IPS DF 19.7 (cell line): Measurements from ENCODE around the gene CBLB.

Source experiments
- DNase-seq: peaks from one replicate; pipeline ENCODE4 v3.0.0-alpha.2; 2013; ENCODE audit warnings: low read depth, low spot score

The CBLB gene

DNA sequence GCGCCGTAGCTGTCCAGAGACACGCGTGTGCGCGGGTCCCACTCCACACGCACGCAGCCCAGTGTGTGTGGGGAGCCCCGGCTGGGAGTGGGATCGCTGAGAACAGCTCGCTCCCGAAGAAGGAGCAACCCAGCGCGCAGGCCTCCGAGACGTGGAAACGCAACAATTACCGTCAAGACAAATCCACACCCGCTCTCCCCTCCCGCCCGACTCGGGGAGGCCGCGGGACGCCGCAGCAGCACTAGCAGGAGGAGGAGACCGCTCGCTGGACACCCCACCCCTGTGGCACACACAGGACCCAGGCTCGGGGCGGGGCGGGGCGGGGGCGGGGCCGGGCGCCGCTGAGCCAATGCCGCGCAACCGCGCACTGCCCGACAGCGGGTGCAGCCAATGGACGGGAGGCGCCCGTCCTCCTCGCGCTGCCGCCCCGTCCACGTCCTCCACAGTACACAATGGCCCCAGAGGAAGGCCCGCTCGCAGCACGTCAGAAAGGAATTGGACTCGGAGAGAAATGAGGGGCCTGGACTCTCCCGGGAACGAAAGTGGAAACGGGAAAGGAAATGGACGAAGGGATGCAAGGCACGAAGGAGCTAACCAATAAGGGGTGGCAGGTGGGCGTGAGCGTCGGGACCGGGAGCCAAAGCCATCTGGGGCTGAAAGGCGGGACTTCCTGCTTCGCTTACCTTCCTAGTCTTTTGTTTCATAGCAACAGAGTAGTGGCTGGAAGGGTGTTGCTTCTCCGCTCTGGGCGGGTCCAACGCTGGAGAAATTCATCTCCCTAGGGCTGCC lies at the start of gene CBLB:
TSS of gene CBLB (minus strand) at position 271 of the 789 bp plus-strand sequence. CDS start 1,435 bp downstream, outside the sequence.
- DNase-seq, result peak; percentile 91

DNA sequence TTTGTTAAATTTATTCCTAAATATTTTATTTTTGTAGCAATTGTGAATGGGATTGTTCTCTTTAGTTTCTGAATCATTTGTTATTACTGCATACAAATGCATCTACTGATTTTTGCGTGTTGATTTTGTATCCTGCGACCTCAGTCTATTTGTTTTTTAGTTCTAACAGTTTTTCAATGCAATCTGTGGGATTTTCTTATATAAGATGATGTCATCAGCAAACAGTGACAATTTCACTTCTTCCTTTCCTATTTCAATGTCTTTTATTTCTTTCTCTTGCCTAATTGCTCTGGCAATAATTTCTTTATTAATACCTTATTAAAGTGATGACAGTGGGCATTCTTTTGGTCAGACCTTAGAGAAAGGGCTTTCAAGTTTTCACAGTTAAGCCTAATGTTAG lies 48.0 kb upstream of the CBLB start:
- no peak for DNase-seq

DNA sequence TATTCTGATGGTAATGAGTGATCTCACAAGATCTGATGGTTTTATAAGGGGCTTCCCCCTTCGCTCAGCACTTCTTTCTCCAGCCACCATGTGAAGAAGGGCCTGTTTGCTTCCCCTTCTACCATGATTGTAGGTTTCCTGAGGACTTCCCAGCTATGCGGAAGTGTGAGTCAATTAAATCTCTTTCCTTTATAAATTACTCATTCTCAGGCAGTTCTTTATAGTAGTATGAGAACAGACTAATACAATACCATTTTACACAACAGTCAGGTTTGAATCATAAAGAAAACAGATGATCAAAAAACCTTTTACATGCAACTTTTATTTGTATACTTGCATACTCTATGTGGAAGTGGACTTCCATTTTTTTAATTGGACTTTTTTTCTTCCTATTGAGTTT lies 46.7 kb upstream of the CBLB start:
- no peak for DNase-seq

DNA sequence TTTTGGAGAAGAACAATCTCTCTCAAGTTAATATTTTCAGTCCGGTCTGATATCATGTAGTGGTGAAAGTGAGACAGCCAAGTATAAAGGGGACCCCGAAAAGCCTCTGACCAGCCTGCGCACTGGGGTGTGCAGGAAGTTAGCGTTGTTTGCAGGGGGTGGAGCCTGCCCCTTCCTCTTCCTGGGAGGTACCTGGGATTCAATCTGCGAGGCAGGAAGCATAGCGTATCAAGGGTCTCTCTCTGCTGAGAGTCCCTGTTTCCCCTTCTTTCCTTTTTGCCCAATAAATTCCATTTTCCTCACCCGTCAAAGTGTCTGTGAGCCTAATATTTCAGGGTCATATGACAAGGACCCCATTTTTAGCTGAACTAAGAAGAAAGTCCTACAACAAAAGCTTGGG lies 44.8 kb upstream of the CBLB start:
- no peak for DNase-seq

DNA sequence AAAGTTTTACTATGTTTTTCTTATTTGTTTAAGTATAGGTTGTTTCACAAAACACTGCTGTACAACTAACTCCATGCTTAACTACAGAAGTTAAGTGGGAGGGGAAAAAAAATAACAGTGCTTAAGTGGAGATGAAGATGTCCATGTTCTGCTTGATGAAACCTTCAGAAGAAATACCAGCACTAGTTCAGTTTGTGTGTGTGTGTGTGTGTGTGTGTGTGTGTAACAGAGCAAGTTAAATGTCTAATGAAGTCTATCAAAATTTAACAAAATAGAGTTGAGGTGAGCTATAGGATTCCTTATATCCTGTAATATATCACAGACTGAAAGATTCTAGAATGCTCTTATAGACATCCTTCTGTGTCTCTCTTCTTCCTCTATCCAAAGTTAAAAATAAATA lies 44.1 kb upstream of the CBLB start:
- DNase-seq, result no peak

DNA sequence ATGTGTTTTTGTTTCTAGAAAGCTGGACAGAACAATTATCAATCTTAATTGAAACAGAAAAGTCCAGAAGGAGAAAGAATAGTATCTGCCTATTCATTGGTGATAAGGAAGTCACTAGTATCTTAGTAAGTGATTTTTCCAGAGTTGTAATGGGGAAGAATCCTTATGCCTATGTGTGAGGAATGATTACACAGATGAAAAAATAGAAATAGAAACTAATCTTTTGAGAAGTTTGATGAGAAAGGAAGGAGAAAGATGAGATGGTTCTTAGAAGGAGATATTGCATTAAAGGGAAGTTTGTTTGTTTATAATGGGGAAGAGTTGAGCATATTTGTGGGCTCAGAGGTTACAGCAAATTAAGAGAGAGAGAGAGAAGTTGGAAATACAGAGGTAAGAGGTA lies 42.7 kb upstream of the CBLB start:
- no peak for DNase-seq

DNA sequence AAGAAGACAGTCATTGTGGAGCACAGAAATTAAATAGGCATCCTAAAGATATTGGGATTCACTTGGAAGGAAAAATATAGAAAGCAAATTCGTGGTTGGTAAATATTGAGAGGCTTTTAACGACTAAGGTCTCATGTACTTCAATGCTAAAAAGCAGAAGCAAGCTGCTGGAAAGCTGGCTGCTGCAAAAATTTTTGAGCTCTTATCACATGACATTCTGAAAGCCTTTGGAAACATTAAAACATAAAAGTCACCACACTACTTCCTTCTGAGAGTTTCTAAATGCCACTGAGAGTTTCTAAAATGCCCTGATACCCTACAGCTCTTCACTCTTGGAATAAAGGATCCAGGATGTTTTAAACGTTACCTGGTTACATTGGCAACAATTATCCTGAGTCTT lies 39.0 kb upstream of the CBLB start:
- DNase-seq, result no peak

DNA sequence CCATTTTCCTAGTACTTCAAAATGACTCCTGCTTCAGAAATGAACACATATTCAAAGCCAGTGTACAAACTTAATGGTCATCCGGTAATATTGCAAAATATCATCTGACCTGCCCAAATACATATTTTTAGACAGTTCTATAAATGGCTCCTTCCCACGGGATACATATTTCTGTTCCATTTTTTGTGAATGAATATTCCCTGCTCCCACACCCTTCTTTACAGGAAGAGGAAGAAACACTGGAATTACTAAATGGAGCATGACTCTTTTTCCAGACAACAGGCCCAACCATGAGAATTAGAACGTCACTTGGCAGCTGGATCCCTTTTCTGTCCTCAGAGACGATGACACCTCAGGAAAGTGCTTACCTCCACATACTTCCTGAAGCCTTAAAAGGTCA lies 38.0 kb upstream of the CBLB start:
- DNase-seq, result no peak

DNA sequence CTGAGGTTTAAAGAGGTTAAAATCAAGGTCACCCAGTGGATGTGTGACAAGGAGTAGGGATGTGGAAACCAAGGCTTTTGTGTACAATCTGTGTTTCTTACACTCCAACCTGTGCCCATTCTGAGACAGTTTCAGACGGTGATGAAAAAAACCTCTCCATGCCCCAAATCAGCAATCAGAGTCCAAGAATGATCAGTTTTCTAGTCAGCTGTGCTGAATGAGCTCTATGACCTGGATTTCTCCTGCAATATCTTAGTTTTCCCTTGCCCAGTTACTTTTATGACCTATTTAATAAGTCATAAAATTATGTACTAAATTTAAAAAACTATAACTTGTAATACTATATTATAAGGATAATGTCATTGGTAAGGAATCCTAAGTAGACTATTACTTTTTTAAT lies 37.5 kb upstream of the CBLB start:
- DNase-seq, result no peak

DNA sequence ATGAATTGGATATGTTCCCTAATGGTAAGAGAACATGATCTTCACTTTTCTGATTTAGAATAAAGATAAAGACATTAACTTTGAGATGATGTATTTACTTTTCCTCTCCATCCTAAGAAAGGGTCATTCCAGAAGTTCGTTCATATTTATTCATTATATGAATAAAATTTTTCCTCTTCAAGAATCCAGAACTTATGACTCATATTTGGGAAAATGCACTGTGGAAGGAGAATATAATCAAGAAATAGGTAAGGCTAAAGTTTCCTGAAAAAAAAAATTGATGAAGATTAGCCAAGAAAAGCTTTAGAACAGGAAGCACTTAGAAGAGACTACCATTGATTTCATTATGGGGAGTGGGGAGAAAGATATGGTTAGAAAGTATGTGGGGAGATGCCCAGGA lies 36.5 kb upstream of the CBLB start:
- DNase-seq, result no peak

DNA sequence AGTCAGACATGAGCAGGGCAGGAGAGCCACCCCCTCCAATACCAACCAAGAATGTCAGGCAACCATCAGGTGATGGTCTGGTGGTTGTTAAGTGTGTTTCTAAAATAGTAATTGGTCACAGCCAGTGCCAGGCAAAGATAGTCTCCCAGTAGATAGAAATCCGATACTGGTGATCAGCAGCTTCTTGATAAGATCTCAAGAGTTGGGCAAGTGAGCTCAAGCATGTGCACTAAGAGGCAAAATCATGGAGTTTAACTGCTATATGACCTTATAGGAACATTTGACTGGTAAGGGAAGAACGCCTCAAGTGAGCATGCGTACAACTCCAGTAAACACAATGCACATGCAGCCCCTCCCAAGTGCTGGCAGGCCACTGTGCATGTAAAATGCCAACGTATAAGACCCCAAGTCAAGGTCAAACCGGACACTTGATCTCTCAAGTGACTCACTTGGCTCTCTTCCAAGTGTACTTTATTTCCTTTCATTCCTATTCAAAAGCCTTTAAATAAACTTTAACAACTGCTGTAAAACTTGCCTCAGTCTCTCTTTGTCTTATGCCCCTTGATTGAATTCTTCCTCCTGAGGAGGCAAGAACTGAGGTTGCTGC lies 36.0 kb upstream of the CBLB start:
- no peak for DNase-seq

DNA sequence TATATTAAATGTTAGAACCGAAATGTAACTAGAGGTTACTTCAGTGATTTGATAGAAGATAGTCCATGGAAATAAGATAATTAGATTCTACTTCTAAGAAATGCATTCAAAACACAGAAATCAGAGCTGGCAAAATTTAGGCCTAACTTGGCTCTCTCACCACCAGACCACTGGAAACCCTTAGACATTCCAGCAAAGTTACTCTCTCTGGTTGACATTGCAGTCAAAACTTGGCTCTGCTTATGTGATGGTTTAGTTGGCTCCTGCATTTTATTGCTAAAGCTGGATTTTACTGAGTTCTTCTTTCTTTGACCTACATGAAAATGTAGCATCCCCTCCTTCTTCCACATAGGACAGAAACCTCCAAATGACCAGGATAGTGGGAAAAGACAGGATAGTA lies 35.4 kb upstream of the CBLB start:
- DNase-seq, result no peak

DNA sequence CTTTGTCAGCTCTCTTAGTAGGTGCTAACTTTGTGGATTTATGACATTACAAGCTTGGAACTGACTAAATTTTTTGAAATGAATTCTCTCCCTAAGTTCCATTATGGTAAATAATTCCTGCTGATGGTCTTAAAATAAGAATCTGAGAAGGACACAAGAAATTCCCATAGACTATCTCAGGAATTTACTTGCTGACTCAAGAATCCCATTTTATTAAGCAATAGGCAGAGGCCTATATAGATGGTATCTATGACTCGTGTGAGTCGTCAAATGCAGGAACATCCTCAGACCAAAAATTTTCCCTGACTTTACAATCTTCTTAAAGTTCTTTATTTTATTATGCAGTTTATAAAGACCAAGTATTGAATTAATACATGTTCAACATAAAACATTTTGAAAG lies 30.7 kb upstream of the CBLB start:
- DNase-seq, result no peak

DNA sequence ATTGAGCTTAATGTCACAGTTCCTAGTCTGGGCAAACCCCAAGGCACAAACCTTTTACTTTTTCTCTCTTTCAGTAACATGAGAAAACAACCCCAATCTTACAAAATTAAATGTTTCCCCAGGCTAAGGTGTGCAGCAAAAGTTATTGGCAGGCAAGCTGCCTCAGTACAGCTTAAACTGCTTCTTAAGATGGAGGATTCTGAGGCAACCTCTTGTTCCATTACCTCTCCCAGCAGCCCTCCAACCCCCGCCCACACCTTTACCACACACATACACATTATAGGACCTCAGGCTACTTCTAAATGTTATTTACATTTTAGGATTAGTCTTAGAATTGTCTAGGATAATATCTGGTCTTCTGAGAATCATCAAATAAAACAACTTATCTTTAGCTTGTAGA lies 22.3 kb upstream of the CBLB start:
- DNase-seq, result no peak

DNA sequence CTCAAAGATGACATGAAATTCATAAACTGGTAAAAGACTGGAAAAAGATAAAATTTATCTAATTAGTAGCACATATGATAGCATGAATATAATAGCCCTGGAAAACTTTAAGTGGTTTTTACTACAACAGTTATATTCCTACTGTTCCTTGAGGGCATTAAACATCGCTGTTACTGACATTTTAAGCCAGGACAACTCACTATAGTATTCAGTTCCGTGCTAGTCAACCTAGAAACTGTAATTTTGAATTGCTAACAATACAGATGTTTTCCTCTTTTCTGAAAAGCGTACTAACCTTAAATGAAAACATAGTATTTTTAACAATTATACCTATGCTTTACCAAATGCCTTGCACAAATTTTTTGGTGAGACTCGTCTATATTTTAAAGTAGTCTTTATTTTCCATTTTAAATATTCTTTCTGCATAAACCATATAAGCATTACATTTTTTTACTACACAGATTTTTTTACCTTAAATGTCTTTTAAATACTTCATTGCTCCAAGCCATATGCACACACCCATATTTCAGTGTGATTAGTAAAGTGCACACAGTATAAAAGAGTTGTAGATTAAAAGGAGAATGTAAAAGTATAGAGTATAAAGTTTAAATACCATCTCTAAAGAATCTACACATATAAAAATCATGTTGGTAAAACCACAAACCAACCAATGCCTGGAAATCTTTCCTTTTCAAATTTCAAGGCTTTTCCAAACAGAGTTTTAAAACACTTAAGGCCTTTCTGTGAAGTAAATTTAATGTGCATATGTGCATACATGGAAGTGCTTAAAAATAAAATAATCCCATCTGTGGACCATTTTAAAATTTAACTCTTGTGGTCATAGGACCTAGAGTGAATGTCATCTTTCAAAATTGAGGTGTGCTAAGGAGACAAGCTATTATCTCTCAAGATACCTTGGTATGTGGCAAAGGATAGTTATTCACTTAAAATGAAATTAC lies 20.1 kb upstream of the CBLB start:
- DNase-seq, result no peak

DNA sequence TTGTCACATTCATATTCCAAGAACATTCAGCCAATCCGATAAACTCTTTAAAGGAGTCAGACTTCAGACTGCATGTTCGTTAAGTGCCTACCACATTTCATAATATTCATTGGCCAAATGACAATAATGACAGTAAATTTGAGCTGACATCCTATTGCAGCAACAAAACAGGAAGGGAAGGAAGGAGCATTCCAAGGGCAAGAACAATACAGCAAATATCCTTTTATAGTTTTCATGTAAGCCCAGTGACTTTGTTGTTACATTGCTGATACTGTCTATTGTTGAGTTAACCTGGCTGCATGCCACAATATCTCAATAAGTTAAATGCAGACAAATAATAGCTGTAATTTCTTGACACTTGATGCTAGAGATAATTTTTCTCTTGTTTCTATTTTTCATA lies 16.4 kb upstream of the CBLB start:
- DNase-seq, result no peak

DNA sequence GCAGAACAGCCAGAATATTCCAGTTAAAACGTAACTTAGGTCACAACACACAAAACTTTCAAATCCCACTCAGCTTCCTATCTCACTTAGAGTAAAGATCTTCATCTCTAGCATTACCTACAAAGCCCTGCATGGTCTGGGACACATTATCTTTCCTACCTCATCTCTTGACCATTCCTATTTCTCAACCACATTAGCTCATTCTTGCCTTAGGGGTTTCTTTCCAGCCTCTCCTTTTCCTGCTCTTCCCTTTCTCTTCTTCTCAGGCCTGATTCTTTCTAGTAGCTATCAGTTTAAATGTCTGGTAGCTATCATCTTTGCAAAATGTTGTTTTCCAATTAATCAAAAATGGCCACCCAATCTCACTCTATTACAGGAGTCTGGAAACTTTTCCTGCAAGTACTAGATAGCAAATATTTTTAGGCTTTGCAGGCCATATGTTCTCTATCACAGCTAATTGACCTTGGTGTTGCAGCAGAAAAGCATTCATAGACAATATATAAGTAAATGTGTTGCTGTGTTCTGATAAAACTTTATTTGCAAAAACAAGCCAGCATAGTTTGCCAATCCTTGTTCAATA lies 15.1 kb upstream of the CBLB start:
- no peak for DNase-seq

DNA sequence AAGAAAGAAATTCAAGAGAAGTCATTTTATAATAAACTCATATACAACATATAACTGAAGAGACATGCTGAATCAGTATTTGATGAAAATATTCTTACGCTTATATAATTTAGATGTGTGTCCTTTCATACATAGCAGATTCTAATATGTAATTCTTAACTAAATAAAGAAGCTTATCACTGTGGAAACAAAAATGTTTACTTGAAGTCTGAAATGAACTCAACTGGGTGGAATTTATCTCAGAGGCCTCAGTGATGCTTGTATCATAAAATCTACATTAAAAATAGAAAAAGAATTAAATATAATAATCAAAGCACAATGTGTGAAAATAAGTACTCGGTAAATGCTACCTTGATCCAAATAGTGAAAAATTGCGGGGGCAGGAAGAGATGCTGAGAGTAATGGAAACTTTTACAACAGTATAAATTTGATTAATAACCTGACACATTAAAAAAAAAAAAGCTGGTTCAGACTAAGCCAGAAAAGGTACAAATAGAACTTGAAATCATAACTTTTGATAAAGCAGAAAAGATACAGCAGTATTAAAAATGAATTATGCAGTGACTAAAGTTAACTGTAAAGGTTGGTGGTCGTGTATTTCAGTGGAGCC lies 12.0 kb upstream of the CBLB start:
- no peak for DNase-seq

DNA sequence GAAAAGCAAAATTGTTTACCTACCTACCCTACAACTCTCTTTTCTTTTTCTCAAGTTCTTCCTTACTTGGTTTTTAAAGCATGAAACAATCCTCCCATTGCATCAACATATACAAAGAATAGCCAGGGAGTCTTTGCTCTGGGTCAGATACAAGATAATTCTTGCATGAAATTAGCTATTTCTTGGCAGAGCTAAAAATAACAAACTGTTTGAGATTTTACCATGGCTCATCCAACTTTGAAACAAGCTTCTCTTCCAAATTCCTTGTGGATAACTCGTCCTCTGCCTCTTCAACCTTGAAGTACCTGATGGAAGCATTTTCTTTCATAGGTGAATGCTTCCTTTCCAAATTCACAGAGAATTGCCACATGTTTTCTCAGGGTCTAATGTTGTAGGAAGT lies 9.2 kb upstream of the CBLB start:
- no peak for DNase-seq

DNA sequence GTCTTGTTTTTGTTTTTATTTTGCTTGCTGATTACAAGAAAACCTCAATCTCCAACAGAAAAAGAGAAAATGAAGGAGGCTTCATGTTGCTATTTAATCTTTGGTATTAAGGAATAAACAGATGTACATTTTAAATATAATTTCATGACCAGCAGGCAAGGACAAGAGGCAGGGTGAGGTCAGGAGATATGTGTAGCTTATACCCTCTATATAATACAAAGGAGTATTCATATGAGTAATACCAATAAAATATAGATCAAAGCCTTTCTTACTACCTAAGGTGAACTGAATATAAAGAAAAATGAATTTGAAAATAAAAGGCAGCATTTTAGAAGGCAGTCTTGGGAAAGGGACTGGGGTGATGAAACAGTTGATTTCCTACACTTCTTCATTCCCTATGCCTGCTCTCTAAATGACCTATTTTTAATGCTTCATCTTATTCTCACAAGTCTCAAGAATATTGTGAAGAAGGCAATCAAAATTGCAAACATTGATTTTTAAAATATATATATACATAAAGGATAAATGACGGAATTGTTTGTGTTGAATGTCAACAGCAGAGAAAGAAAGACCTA lies 8.6 kb upstream of the CBLB start:
- DNase-seq, result no peak

DNA sequence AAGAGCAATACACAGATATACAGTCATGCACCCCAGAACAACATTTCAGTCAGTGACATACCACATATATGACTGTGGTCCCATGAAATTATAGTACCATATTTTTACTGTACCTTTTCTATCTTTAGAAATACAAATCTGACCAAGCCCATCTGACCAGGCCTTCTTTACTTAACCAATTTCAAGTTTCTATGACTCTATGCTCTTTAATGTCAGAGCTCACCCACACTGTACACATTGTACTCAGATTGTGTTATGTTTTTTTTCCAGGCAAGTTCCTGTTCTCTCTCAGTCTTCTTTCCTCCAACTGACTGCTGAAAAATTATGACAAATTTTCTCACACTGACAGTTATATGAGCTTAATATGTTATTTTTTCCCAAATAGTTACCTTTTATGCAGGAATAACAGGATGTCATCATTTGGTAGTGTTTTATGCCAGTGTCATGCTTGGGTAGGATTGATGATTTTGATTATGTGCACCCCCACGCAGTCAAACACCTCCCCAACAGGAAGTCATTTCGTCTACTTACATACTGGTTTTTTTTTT lies 8.0 kb upstream of the CBLB start:
- DNase-seq, result no peak
